ENCODE results near the gene RBM47.
"Not testable (repeated sequence)": the region's sequence is repeated elsewhere in the genome, so short reads cannot be mapped to it uniquely, and the experiment has no call there.

GRCh38 chr4:40427871-40428270, 201.8 kb downstream of the RBM47 start:
- TF ChIP-seq CTCF, POLR2AphosphoS5, POLR2A (IDR thresholded peaks at IDR 0.05): not testable (repeated sequence)
